SIG-M5 treated with dmso at 0.1 percent for 504 hours (cell line): ENCODE data around the gene OTOGL.
A peak's percentile ranks its signal among the peaks of the same experiment; 100 is the strongest.
"Not testable (repeated sequence)": the region's sequence is repeated elsewhere in the genome, so short reads cannot be mapped to it uniquely, and the experiment has no call there.

Experiments
- DNase-seq: peaks from one replicate; lab custom pipeline; 2025; ENCODE audit not compliant: unreplicated experiment; lab: John Stamatoyannopoulos, UW

Gene OTOGL

DNA sequence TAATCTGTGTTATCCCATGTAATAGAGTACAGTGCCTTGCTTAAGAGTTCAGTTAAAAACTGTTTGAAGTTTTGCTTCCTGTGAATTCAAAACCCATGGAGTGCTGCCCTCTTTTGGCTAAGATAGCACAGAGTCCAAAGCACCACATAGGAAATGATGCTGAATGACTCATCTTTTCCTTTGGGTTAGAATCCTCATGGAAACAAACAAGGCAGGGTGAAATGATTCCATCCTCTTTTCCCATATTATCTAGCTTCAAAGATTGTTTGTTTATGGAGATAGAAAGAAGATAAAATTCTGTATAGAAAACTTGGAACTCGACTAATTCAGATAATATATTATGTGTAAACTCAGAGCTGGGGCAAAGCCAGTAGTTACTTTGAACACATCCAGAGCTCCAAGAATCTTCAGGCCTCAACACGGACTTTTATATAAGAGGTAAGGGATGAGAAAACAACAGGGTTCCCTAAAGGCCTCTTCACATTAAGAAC is 87.4 kb downstream of the OTOGL start:
- peak; percentile 68 for DNase-seq

DNA sequence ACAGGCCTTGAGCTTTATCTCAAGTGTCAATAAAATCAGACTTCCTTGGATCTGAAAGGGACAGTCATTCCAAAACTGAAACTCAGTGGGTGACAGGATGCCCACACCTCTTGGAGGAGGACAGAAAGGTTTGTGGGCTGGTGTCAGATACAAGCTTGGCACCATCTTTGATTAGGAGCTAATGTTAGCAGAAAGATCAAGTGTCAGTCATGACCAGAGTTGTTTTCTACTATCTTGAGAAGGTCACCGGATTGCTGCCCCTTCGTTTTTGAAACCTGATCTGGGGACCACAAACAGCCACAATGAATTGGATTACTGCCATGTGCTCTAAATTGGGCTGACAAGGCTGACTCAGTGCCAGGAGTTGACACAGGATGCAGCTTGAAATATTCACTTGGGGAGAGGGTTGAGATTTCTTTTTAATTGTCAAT is 88.3 kb downstream of the OTOGL start:
- DNase-seq, result no peak

GRCh38 chr12:80188576-80188975 is 89.2 kb downstream of the OTOGL start:
- DNase-seq, result no peak

- no peak for DNase-seq
These were observed 89.9 kb downstream of the OTOGL start for GRCh38 chr12:80189241-80189640.

DNA sequence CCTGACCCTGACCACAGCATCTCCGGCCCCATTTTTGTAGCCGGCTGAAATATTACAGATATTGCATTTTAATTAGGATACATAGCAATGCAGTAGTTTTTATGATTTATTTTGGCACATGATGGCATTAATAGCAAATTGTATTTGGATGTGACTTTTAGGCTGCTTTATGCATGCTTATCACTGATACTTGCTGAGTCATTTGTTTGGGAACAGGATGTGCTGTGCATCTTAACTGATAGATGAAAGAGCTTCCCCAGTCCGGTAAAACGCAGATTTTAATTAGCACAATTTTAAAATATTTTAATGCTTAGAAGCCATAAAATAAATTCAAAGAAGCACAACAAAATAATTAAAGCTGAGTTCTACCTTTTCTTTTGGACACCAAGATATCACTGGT is 90.7 kb downstream of the OTOGL start:
- no peak for DNase-seq

DNA sequence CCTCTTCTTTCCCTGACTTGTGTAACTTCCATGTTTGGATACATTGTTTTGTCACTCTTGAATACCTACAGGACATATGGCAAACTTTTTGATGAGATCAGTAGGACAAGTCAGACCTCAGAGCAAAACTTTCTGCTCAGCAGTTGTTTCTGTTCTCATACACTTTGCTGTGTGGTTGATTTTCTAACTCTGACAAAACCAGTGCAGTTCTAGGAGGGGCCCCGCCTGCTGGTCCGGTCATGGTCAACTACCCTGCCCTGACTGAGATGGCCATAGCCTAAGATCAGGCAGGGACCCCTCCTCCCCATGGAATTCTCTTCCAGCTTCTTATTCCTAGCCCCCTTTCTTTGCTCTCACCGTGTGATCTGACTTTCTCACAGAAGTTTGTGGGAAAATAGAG is 92.8 kb downstream of the OTOGL start:
- DNase-seq, result no peak

DNA sequence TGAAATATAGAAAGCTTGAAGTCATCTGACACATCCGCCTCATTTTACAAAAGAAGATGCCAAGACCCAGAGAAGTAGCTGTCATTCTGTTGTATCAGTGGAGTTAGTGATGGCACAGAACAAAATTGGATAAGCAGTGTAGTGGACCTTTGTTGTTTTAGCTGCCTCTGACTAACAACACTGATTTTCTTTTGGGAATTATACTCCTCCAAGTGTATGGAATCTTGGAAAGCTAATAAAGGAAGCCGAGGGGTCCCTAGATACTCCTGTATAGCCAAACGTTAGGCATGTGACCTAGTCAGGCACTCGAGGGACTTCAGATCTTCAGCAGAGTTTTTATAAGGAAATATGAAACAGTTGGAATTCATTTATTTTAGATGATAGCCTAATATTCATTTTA is 94.5 kb downstream of the OTOGL start:
- no peak for DNase-seq

DNA sequence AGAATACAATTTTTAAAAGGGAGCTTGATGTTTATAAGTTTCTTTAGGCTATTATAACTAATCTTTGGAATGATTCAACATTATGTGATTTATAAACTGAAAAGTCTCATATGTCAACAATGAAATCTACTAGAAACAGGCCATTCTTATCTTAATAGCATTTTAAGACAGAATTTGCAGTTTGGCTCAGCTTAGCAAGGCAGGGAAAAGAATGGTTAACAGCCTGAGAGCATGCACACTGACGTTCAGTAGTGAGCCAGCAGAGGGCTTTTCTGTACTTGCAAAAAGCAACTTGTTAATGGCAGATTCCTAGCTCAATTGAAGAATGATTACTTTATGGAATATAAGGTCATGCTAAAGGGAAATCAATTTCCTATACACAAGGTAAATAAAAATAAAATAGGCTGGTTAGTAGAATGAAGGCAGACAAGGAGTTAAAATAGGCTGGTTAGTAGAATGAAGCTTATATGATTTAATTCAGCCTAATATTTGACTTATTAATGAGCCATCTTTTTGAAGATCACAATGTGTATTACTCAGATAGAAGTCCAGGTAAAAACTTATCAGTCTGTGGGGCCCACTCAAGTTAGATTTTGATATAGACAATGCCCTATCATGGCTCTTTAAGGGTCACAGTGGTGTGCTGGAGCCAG is 95.9 kb downstream of the OTOGL start:
- peak; percentile 22 for DNase-seq

- DNase-seq, result no peak
These were observed 96.4 kb downstream of the OTOGL start for GRCh38 chr12:80195737-80196136.

- no peak for DNase-seq
These were observed 97.1 kb downstream of the OTOGL start for GRCh38 chr12:80196419-80196818.

DNA sequence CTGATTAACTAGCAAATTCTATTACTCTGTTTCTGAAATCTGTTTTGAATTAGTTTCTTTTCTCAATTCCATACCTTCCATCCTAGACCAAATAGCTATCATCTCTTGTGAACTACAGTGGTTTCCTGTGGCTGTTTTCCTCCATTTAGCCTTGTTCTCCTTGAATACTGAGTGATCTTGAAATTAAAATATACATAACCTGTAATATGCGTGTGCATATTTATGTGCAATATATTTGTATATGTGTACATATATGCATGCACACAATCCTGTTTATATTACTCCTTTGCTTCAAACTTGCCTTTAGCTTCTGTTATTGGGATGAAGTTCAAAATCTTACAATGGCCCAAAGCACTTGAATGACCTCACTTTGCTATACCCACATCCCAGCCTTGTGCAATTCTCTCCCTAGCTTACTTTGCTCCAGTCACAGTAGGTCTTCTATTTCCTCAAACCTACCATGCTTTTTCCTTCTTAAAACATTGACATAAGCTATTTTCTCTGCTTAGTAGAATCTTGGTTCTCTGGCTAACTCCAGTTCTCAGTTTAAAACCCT is 99.5 kb downstream of the OTOGL start:
- DNase-seq, result no peak

GRCh38 chr12:80199931-80200330 is 100.6 kb downstream of the OTOGL start:
- DNase-seq, result no peak

DNA sequence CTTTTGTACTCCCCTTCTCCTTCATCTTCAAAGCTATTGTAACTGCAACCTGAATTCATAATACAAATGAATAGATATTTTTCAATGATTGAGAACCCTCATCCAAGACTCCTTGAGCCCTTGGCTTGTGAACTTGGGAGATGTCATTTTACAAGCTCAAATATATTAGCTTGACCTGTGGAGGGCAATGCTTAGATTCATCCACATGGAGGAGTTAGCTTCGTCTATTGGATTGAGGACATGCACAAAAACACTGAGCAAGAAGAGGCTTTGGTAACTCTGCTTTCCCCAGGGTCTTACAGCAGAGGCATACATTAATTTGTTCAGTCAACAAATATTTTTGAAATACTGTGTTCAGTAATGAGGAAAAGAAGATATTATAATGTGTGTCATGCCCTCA is 101.1 kb downstream of the OTOGL start:
- no peak for DNase-seq

DNA sequence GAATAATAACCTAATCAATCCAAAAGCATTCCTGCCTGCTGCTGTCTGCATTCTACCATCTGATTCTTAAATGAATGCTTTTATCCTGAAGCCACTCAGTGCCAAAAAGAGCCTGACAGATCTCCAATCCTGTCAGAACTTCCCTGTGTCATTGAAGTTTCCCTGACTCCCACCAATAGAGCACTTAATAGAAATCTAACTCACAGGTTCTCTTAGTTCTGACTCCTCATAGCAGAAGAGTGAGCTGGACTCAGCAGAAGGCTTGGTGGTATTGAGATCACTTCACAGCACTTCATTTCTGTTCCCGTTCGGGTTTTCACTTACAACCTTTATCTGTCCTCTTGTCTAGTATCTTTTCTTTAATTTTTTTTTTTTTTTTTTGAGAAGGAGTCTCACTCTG is 102.6 kb downstream of the OTOGL start:
- DNase-seq, result no peak

GRCh38 chr12:80205960-80206359 is 106.6 kb downstream of the OTOGL start:
- DNase-seq, result no peak

DNA sequence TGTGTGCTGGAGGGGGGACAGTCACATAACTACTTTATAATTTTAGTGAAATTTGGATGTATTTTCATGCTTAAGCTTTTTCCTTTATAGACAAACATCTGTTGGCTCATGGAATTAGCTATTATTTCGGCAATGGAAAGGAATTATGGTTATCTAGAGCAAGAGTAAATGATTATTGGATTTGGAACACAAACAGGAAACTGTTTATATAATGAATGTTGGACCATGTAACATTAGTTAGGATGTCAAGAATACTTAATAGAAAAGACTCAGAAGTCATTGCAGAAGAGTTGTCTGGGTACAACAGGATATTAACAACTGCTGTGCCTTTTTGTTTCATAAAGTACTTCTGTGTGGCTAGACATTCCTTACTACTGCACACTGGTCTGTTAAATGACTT is 108.7 kb downstream of the OTOGL start:
- DNase-seq, result no peak

DNA sequence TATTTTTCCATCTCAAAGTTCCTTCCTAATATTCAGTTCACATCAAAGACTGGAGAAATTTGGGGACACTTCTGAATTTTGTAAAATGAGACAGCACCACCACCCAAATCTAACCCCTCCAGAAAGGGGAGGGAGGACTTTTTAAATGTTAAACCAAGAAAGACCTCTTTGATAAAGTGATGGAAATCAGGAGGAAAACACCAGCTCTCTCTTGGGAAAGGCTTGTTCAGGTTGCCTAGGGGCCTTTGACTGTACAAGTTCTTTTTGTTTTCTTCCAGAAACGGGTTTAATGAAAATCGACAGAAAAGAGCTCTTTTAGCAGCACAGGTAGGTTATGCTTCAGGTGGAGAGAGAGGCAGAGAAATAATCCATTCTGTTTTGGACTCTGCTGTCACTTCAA is 112.3 kb downstream of the OTOGL start:
- DNase-seq, result no peak

GRCh38 chr12:80212938-80213645 is 113.8 kb downstream of the OTOGL start:
- no peak for DNase-seq

GRCh38 chr12:80213871-80214270 is 114.5 kb downstream of the OTOGL start:
- DNase-seq, result no peak

GRCh38 chr12:80217011-80217535 is 117.7 kb downstream of the OTOGL start:
- no peak for DNase-seq

GRCh38 chr12:80218925-80219324 is 119.6 kb downstream of the OTOGL start:
- DNase-seq, result not testable (repeated sequence)

DNA sequence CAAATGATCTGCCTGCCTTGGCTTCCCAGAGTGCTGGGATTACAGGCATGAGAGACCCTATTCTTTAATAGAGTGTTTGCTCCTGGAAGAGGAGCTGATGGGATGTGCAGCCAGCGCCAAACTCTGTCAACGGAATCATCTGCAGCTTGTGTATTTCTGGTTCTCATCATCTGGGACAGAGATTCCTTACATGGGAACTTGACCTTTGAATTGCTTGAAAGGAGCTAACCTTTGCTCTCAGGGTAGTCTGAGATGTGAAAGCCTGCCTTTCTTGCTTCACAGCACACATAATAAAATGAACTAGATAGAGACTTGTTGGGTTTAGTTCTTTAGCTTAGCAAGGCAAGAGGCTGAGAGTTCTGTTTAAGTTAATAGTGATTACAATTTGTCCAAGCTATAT is 120.0 kb downstream of the OTOGL start:
- no peak for DNase-seq
